GM18508 (cell line): ENCODE results near the gene LRRFIP2.
"Not testable (repeated sequence)": the region's sequence is repeated elsewhere in the genome, so short reads cannot be mapped to it uniquely, and the experiment has no call there.

Experiments used
- ATAC-seq: cut with Tn5 transposase; IDR thresholded peaks from one replicate; pipeline ENCODE4 v1.9.1; 2021; ENCODE audit warnings: moderate number of reproducible peaks; ENCODE audit not compliant: insufficient read depth, unreplicated experiment

LRRFIP2 gene, protein sequence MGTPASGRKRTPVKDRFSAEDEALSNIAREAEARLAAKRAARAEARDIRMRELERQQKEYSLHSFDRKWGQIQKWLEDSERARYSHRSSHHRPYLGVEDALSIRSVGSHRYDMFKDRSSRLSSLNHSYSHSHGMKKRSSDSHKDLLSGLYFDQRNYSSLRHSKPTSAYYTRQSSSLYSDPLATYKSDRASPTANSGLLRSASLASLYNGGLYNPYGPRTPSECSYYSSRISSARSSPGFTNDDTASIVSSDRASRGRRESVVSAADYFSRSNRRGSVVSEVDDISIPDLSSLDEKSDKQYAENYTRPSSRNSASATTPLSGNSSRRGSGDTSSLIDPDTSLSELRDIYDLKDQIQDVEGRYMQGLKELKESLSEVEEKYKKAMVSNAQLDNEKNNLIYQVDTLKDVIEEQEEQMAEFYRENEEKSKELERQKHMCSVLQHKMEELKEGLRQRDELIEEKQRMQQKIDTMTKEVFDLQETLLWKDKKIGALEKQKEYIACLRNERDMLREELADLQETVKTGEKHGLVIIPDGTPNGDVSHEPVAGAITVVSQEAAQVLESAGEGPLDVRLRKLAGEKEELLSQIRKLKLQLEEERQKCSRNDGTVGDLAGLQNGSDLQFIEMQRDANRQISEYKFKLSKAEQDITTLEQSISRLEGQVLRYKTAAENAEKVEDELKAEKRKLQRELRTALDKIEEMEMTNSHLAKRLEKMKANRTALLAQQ

GRCh38 chr3:37174532-37175126 lies at the start of gene LRRFIP2:
Gene LRRFIP2, minus strand, starts transcription at chr3:37174582. Its CDS starts 25,599 bp downstream, at chr3:37148983.
- peak; percentile 32 for ATAC-seq

GRCh38 chr3:37223576-37223975 lies 49.2 kb upstream of the LRRFIP2 start:
- no peak for ATAC-seq

GRCh38 chr3:37223141-37223558 lies 48.8 kb upstream of the LRRFIP2 start:
- no peak for ATAC-seq

GRCh38 chr3:37222542-37222941 lies 48.2 kb upstream of the LRRFIP2 start:
- ATAC-seq = not testable (repeated sequence)

GRCh38 chr3:37221407-37221806 lies 47.0 kb upstream of the LRRFIP2 start:
- ATAC-seq = no peak

GRCh38 chr3:37219266-37219665 lies 44.9 kb upstream of the LRRFIP2 start:
- no peak for ATAC-seq

- no peak for ATAC-seq
These were observed 43.8 kb upstream of the LRRFIP2 start for GRCh38 chr3:37218206-37218605.

DNA sequence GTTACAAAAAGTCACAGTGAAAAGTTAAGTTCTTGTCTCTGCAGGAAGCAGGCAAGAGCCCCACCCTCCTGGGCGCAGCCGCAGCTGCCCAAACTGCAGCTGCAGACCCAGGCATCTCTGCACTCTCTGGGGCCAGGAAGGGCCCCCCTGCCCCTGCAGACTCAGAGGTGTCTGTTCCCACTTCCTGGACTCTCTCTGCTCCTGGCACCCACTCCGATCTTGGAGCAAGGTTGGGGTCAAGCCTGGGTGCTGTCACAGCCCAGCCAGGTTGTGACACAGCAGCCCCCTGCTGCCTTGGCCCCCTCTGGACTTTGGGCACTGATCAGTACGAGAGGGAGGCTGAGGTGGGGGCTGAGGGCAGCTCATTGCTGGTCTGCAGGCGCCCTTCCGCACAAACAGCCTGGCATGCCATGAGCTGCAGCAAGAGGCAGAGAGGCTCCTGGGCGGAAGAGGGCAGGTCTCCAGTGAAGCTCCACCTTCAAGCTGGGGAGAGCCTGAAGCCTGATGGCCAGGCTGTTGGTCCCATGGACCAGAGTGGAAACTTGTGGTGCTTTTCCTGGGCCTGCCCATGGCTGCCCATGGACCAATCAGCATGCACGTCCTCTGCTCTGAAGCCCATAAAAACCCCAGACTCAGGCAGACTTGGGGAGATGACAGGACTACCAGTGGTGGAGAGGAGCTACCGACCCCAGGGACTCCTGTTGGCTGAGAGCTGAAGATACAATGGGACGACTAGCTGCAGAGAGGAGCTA lies 42.9 kb upstream of the LRRFIP2 start:
- no peak for ATAC-seq

- ATAC-seq = no peak
These were observed 42.3 kb upstream of the LRRFIP2 start for GRCh38 chr3:37216597-37217097.

DNA sequence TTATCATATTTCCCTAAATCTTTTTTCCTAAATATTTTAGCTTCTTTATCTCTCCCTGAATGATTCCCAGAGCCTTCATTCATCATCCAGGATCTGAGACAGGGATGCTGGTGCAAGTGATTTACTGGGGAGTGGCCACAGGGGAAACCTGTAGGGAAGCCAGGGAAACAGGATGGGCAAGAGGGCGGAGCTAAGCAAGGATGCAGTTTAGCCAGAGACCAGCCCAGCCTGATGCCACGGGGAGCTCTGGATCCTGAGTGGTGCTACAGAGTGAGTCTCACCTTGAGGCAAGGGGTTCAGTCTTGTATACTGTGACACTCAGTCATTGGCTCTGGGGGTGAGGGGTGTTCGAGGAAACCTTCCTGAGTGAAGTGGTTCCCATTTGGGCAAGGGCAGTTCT lies 39.7 kb upstream of the LRRFIP2 start:
- no peak for ATAC-seq

DNA sequence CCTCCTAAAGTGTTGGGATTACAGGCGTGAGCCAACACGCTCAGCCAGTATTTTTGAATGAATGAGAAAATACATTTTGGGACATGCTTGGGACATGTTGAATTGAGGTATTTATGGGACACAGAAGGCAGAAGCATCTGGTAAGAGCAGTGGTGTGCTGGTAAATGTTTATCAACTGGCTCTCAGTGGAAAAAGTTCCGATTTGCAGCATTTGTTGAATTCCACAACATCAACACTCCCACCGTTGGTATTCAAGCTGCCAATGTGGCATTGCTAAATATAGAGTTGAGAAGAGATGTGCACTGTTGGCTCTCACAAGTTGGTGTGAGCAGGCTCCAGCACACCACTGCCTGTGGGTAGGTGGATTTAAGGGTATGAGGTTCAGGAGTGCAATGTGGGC lies 35.8 kb upstream of the LRRFIP2 start:
- ATAC-seq = no peak

DNA sequence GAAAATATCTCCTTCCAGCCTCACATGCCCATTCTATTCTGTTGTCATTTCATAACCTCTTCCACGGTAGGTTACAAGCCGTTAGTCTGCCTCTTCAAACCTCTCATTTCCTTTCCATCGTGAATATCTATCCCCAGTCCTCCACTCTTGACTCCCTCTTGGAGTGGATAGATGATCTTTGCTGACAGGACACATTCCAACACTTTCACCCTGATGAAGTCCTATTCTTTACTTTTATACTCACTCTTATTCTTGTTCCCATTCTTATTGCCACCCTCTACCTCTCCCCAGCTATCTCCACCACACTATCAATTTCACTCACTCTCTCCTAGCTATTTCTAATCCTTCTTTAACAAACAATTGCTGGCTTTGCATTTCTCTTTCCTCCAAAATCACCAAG lies 34.2 kb upstream of the LRRFIP2 start:
- not testable (repeated sequence) for ATAC-seq

- not testable (repeated sequence) for ATAC-seq
These were observed 33.6 kb upstream of the LRRFIP2 start for GRCh38 chr3:37208008-37208407.

DNA sequence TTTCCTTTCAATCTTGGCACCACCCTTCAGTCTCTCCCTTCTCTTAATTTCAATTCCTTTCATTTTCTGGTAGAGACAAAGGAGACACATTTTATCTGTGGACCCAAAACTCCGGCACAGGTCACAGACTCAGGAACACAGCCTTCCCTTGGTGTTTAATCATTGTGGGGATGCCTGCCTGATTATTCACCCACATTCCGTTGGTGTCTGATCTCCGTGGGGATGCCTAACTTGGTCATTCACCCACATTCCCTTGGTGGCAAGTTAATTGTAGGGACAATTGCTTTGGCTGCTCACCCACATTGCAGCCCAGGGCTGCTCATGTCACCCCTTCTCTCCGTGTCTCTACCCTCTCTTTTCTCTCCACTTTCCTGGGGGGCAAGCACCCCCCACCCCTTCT lies 31.7 kb upstream of the LRRFIP2 start:
- not testable (repeated sequence) for ATAC-seq

DNA sequence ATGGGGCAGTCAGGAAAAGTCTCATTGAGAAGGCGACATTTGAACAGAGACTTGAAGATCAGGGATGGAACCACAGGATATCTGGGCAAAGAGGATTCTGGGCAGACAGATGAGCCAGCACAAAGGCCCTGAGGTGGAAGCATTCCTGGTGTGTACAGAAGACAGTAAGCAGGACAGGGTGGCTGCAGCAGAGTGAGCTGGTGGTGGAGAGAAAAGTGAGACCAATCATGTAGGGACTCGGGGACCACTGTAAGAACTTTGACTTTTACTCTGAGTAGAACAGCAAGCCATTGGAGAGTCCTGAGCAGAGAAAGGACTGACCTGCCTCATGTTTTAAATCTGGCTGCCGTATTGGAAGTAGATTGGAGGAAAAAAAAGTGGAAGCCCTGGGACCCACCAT lies 29.9 kb upstream of the LRRFIP2 start:
- ATAC-seq = no peak

DNA sequence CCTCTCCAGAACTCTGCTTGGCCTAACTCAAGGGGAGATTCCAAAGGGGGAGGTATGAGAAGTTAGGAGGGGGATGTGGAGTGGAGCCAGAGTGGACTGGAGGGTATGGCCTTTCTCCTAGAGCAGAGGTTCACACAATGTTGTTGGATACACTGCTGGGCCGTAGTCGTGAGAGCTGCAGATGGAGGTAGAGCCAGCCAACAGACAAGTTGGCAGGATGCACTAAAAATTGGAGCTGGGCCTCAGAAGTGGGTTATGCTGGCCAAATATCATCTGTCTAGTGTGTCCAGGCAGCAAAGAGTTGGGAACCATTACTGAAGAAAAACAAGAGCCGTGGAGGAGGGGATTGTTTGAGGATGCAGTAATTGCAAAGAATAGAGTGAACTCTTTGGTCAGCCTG lies 27.7 kb upstream of the LRRFIP2 start:
- ATAC-seq = no peak

DNA sequence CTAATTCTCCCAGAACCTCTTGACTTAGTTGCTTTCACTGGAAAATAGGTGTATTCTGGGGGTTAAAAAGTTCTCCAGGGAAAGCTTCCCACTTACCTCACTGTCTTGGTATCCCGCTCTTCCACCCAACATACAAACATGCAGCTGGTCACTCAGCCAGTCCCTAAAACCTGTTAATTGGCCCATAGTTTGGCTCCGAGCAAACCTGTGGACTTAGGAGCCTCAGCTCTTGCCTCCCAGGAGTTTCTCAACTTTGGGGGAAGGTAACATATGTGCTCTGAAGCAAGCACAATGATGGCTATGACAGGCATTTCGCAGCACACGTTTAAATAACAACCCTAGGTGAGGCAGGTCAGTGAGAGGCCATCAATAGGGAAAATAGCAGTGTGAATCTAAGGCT lies 25.8 kb upstream of the LRRFIP2 start:
- no peak for ATAC-seq

GRCh38 chr3:37198996-37199395 lies 24.6 kb upstream of the LRRFIP2 start:
- no peak for ATAC-seq

DNA sequence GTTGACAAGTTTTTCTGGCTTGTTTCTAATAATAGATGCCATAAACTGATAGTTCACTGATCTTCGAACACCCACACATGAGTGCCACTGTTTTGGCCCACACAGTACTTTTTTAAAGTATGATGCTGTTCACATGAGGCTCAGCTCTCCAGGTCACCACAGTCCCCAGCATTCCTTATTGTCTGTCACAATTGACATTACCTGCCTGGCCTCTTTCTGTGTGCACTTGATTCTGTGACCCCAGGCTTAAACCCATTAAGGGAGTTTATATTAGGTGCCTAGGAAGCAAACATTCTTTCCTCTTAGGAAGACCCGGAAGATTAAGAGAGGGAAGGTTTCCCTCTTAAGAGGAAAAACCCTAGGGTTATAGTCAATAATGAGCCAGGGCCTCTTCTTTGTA lies 24.2 kb upstream of the LRRFIP2 start:
- ATAC-seq = no peak

DNA sequence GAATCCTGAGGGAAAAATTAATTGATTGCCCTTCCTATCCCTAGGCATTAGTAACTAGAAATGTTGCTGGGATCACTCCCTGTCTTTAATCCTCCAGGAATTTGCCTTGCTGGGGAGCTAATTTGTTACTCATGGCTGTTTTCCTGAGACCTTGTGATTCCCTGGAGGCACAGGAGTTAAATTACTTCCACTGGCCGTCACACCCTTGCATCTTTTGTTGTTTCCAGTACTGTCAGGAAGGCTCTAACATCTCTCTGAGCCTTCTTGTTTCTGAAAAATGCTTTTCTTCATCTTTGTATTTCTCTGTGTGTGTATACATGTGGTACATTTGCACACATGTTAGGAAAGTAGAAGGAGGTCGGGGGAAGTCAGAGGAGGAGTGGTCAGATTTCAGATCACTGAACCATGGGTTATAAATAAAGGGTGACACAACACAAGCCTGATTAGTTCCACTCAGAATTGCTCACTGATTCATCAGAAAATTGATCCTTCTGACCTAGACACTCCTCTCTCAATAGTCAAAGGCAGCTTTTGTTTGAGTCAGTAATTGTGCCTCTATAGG lies 23.5 kb upstream of the LRRFIP2 start:
- ATAC-seq = no peak
